GM13976 (cell line): Measurements from ENCODE around the gene PLCG2.

Experiments used
- DNase-seq: peaks from one replicate; pipeline ENCODE4 v3.0.0; 2012; ENCODE audit warnings: low spot score
- in situ Hi-C: fragments of 300-500 bp; cut with MboI; formaldehyde crosslinking; loops from one replicate; pipeline ENCODE4 v1.12.0; 2022; ENCODE audit warnings: low sequenced_read_pairs, mixed read lengths, inconsistent platforms; ENCODE audit not compliant: unreplicated experiment
- TF ChIP-seq, protein P1 (sequence below): IDR thresholded peaks from 2 replicates; pipeline ENCODE4 v1.5.1; 2012; ENCODE audit warnings: borderline replicate concordance, mild to moderate bottlenecking; ENCODE audit not compliant: insufficient read depth; ENCODE audit errors: extremely low read depth, missing control alignments, control extremely low read depth

Gene PLCG2

DNA sequence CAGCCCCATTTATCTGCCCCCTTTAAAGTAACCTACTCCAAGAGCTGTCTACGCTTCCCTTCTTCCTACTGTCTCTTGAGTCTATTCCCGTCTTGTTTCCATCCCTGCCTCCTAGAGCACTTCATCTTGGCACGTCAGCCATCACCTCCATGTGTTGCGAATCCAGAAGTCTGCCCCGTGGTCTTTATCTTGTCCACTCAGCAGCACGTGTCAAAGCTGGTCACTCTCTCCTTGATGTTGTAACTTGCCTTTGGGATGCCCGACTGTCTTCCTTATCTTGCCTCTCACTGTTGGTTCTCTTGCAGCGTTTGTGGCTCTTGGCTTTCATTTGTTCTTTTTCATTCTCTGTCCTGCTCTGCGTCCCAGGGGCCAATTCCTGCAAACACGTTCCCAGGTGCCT lies 99.4 kb downstream of the PLCG2 start:
- in situ Hi-C loops: loop anchor here (25.0 kb wide), 1 partner anchor 516 kb away; no protein-coding TSS in a partner anchor
- TF ChIP-seq, protein P1, sequence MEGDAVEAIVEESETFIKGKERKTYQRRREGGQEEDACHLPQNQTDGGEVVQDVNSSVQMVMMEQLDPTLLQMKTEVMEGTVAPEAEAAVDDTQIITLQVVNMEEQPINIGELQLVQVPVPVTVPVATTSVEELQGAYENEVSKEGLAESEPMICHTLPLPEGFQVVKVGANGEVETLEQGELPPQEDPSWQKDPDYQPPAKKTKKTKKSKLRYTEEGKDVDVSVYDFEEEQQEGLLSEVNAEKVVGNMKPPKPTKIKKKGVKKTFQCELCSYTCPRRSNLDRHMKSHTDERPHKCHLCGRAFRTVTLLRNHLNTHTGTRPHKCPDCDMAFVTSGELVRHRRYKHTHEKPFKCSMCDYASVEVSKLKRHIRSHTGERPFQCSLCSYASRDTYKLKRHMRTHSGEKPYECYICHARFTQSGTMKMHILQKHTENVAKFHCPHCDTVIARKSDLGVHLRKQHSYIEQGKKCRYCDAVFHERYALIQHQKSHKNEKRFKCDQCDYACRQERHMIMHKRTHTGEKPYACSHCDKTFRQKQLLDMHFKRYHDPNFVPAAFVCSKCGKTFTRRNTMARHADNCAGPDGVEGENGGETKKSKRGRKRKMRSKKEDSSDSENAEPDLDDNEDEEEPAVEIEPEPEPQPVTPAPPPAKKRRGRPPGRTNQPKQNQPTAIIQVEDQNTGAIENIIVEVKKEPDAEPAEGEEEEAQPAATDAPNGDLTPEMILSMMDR: no peak
- no peak for DNase-seq

DNA sequence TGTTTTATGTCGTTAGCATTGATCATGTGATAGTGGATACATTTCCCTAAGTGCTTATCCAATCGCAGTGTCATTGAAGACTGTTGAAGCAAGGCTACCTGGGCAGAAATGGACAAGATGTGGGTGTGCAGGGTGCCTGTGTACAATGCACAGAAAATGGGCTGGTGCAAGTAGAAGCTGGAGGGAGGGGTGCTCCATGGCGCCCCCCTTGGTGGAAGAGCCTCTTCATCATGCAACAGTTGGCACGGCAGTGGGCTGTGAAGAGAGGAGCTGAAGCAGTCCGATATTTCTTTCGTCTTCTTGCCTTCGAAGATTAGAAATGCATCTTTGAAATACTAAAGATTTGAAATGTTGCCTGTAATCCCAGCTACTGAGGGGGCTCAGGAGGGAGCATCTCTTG lies 100.5 kb downstream of the PLCG2 start:
- DNase-seq: no peak
- TF ChIP-seq, protein P1: no peak
- in situ Hi-C loops: loop anchor here (25.0 kb wide), 1 partner anchor 517 kb away; no protein-coding TSS in a partner anchor

GRCh38 chr16:81880816-81881215 lies 101.7 kb downstream of the PLCG2 start:
- no peak for DNase-seq
- in situ Hi-C loops: loop anchor here (25.0 kb wide), 1 partner anchor 519 kb away; no protein-coding TSS in a partner anchor

GRCh38 chr16:81881228-81881627 lies 102.1 kb downstream of the PLCG2 start:
- DNase-seq: no peak
- in situ Hi-C loops: loop anchor here (25.0 kb wide), 1 partner anchor 519 kb away; no protein-coding TSS in a partner anchor
- TF ChIP-seq, protein P1: no peak

More at GRCh38 chr16:81880816-81881215, 101.7 kb downstream of the PLCG2 start:
- TF ChIP-seq, protein P1: no peak

- in situ Hi-C loops: loop anchor here (25.0 kb wide), 1 partner anchor 520 kb away; no protein-coding TSS in a partner anchor
Observed at GRCh38 chr16:81882559-81882958, 103.5 kb downstream of the PLCG2 start.

DNA sequence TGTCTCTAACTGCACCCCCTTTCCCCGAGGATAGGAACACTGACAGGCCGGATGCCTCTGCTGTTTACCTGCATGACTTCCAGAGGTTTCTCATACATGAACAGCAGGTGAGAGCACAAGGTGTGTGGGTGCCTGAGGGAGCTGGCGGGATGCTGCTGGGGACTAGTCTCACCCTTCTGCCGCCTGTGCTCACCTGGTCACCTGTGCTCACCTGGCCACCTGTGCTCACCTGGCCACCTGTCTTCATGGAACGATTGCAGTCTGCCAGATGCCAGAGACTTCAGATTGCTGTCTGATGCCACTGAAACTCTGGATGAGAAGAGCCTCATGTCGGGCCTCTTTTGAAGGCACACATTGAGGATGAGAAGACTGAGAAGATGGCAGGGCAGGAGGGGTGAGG lies 104.1 kb downstream of the PLCG2 start:
- in situ Hi-C loops: loop anchor here (25.0 kb wide), 1 partner anchor 521 kb away; no protein-coding TSS in a partner anchor
- TF ChIP-seq, protein P1: no peak
- no peak for DNase-seq

More at GRCh38 chr16:81882559-81882958, 103.5 kb downstream of the PLCG2 start:
- DNase-seq: no peak
- TF ChIP-seq, protein P1: no peak
